ENCODE measurements around the gene EGFL8. TPM values are rescaled to one million over a fixed set of nuclear protein-coding genes. Genes with fewer than 3 reads are reported as not detected.

EGFL8 gene
- total and polyA plus RNA-seq, 2 of the 8 experiments (the other 6 are each of a cell fraction or from before 2014, with no cell fraction given): 5.0 to 9.2 TPM

- no peak for TF ChIP-seq CBX5 (IDR thresholded peaks at IDR 0.05; ENCODE audit: low read depth, low read length)
- TF ChIP-seq SIRT6 (IDR thresholded peaks at IDR 0.05; ENCODE audit: low read length): no peak
- no peak for TF ChIP-seq HDAC6 (IDR thresholded peaks at IDR 0.05; ENCODE audit: low read depth, low read length)
- TF ChIP-seq MAFK (IDR thresholded peaks at IDR 0.05; ENCODE audit: low read depth, low read length): no peak
These were observed 16.8 kb downstream of the EGFL8 start (continued) for GRCh38 chr6:32181148-32181702.

Measured in H1 (cell line).